Measurements from ENCODE around the gene ZNF462. TPM values are rescaled to one million over a fixed set of nuclear protein-coding genes. Genes with fewer than 3 reads are reported as not detected.

The ZNF462 gene
- total RNA-seq, 1 experiment from 2014 or later = 34.5 TPM

DNA sequence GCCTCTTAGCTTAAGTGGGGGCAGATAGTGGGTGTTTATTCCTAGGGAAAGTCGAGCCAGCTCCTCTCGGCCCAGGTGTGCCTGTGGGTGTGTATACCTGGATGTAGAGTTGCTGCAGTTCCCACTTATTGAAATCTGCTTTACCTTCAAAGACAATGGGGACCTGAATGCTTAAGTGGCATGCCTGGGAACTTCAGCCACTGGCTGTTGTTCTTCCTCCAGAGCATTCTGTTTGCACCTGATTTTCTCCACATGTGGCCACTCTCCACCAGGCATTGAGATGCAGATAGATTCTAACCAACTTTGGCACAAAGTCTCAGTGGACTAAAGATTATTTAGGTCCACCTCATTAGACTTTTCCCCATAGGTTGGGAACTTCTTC is 186.8 kb downstream of the ZNF462 start:
- TF ChIP-seq, protein P1, sequence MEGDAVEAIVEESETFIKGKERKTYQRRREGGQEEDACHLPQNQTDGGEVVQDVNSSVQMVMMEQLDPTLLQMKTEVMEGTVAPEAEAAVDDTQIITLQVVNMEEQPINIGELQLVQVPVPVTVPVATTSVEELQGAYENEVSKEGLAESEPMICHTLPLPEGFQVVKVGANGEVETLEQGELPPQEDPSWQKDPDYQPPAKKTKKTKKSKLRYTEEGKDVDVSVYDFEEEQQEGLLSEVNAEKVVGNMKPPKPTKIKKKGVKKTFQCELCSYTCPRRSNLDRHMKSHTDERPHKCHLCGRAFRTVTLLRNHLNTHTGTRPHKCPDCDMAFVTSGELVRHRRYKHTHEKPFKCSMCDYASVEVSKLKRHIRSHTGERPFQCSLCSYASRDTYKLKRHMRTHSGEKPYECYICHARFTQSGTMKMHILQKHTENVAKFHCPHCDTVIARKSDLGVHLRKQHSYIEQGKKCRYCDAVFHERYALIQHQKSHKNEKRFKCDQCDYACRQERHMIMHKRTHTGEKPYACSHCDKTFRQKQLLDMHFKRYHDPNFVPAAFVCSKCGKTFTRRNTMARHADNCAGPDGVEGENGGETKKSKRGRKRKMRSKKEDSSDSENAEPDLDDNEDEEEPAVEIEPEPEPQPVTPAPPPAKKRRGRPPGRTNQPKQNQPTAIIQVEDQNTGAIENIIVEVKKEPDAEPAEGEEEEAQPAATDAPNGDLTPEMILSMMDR (IDR thresholded peaks at IDR 0.05; ENCODE audit: insufficient read depth in 1 of 2, low read depth in 1 of 2, low read length in 1 of 2, severe bottlenecking in 1 of 2, unreplicated experiment in 1 of 2) = no peak
- intact Hi-C loops (cut with micrococcal nuclease; ENCODE audit: unreplicated experiment) = no loop called here
- peaks cover 10% of the 10 kb centered on the region; the same call in 1 of the 2 replicates for H3K4me1 ChIP-seq
- no peak for DNase-seq
- no peaks in the 10 kb centered on the region for H3K36me3 ChIP-seq (ENCODE audit: control insufficient read depth, insufficient read depth, low read length)
- no peaks in the 10 kb centered on the region for H3K9me3 ChIP-seq
- ChIA-PET POLR2A (no interaction called here), CTCF (no interaction called here)
- H3K36me3 Mint-ChIP-seq (ENCODE audit: insufficient read depth, unreplicated experiment) = no peaks in the 10 kb centered on the region
- no peaks in the 10 kb centered on the region for H3K9me3 Mint-ChIP-seq (ENCODE audit: unreplicated experiment)
- H3K27ac Mint-ChIP-seq (ENCODE audit: unreplicated experiment) = no peak overlapping the region
- no TSS peak for BruUV-seq (replicated peaks)
- no peak overlapping the region for H3K4me3 Mint-ChIP-seq (ENCODE audit: unreplicated experiment)
- no peaks in the 10 kb centered on the region for H3K27me3 Mint-ChIP-seq (ENCODE audit: insufficient read depth, unreplicated experiment)
- no peak overlapping the region for H3K4me3 ChIP-seq (ENCODE audit: low read depth, low read length)
- H3K27me3 ChIP-seq (replicated peaks; ENCODE audit: control insufficient read depth, insufficient read depth, low read length) = no peaks in the 10 kb centered on the region
- H3K4me1 Mint-ChIP-seq (ENCODE audit: low read depth, unreplicated experiment) = peaks cover 19% of the 10 kb centered on the region

DNA sequence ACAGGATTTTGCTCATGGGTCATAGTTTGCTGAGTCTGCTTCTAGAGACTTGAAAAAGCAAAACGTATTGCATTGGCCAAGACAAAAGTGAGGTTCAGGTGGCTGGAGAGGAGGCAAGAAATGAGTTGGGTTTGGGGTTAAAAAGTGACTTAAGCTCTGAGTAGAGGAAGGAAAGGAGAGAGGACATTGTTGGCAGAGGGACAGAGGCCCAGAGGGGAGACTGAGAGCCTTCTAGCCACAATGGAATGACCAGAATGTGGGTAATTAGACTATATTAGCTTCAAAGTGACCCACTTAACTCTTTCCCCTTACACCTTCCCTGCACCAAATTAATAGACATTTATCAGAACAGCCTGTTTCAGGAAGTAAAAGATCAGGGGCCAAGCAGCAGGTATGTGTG is 188.4 kb downstream of the ZNF462 start:
- intact Hi-C loops (cut with micrococcal nuclease; ENCODE audit: unreplicated experiment) = no loop called here
- Histone ChIP-seq H3K27me3 (replicated peaks; ENCODE audit: control insufficient read depth, insufficient read depth, low read length) (no peaks in the 10 kb centered on the region), H3K36me3 (ENCODE audit: control insufficient read depth, insufficient read depth, low read length) (no peaks in the 10 kb centered on the region), H3K9me3 (no peaks in the 10 kb centered on the region), H3K4me1 (peaks cover 10% of the 10 kb centered on the region; the same call in 1 of the 2 replicates), H3K4me3 (ENCODE audit: low read depth, low read length) (no peak overlapping the region)
- ChIA-PET CTCF (no interaction called here), POLR2A (no interaction called here)
- H3K36me3 Mint-ChIP-seq (ENCODE audit: insufficient read depth, unreplicated experiment) = no peaks in the 10 kb centered on the region
- TF ChIP-seq, protein P1 (IDR thresholded peaks at IDR 0.05; ENCODE audit: insufficient read depth in 1 of 2, low read depth in 1 of 2, low read length in 1 of 2, severe bottlenecking in 1 of 2, unreplicated experiment in 1 of 2) = no peak
- BruUV-seq (replicated peaks) = no TSS peak
- peaks cover 19% of the 10 kb centered on the region for H3K4me1 Mint-ChIP-seq (ENCODE audit: low read depth, unreplicated experiment)
- DNase-seq = no peak
- no peak overlapping the region for H3K4me3 Mint-ChIP-seq (ENCODE audit: unreplicated experiment)
- H3K27ac Mint-ChIP-seq (ENCODE audit: unreplicated experiment) = peak overlapping the region; percentile 9
- no peaks in the 10 kb centered on the region for H3K27me3 Mint-ChIP-seq (ENCODE audit: insufficient read depth, unreplicated experiment)
- no peaks in the 10 kb centered on the region for H3K9me3 Mint-ChIP-seq (ENCODE audit: unreplicated experiment)

DNA sequence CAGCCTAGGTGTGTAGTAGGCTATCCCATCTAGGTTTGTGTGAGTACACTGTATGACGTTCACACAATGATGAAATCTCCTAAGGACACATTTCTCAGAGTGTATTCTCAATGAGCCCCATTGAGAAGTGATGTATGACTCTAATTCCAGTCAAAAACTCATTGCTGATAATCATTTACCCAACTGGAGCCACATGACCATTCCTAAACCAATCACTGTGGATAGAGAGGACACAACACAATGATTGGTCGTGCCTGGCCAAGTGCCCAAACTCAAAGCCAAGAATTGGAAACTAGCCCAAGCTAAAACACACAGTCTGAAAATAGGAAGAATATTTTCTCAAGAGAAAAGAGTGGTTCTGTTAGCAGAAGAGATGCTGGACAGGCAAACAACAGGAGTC is 191.2 kb downstream of the ZNF462 start:
- Histone ChIP-seq H3K27me3 (replicated peaks; ENCODE audit: control insufficient read depth, insufficient read depth, low read length) (no peaks in the 10 kb centered on the region), H3K4me3 (ENCODE audit: low read depth, low read length) (no peak overlapping the region), H3K9me3 (no peaks in the 10 kb centered on the region), H3K4me1 (peaks cover 10% of the 10 kb centered on the region; the same call in 1 of the 2 replicates), H3K36me3 (ENCODE audit: control insufficient read depth, insufficient read depth, low read length) (no peaks in the 10 kb centered on the region)
- POLR2A ChIA-PET = no interaction called here
- CTCF ChIA-PET = no interaction called here
- TF ChIP-seq, protein P1 (IDR thresholded peaks at IDR 0.05; ENCODE audit: insufficient read depth in 1 of 2, low read depth in 1 of 2, low read length in 1 of 2, severe bottlenecking in 1 of 2, unreplicated experiment in 1 of 2) = no peak
- Mint-ChIP-seq H3K36me3 (ENCODE audit: insufficient read depth, unreplicated experiment) (no peaks in the 10 kb centered on the region), H3K27me3 (ENCODE audit: insufficient read depth, unreplicated experiment) (no peaks in the 10 kb centered on the region), H3K4me3 (ENCODE audit: unreplicated experiment) (no peak overlapping the region), H3K9me3 (ENCODE audit: unreplicated experiment) (no peaks in the 10 kb centered on the region), H3K27ac (ENCODE audit: unreplicated experiment) (no peak overlapping the region), H3K4me1 (ENCODE audit: low read depth, unreplicated experiment) (peaks cover 13% of the 10 kb centered on the region)
- intact Hi-C loops (cut with micrococcal nuclease; ENCODE audit: unreplicated experiment) = no loop called here
- no peak for DNase-seq
- no TSS peak for BruUV-seq (replicated peaks)

All from Caco-2 (cell line).